Activated CD8-positive, alpha-beta memory T cell treated with anti-CD3 and anti-CD28 coated beads, Interleukin-2, amount 50 U/mL, for 4 hours (primary cell): ENCODE data around the gene NTM.

Experiments
- DNase-seq: peaks from one replicate; pipeline ENCODE4 v3.0.0-alpha.2; 2020

NTM gene

DNA sequence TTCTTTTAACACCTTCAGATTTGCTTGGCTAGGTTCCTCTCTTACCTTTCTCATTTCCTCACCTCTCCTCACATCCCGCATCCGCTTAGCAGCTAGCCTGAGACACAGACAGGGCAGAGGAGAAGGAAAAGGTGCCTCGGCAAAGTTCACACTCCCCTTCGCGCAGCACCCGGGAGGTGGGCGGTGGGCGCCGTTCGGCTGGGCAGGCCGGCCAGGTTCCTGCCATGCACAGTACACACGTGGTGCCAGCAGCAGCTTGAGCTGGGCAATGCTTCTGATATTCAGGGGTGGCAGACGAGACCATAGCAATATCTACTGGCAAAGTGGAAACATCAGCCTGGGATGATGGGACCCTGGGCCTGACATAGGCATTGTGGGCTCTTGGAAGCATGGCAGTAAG is 3.3 kb downstream of the NTM start:
- no peak for DNase-seq

DNA sequence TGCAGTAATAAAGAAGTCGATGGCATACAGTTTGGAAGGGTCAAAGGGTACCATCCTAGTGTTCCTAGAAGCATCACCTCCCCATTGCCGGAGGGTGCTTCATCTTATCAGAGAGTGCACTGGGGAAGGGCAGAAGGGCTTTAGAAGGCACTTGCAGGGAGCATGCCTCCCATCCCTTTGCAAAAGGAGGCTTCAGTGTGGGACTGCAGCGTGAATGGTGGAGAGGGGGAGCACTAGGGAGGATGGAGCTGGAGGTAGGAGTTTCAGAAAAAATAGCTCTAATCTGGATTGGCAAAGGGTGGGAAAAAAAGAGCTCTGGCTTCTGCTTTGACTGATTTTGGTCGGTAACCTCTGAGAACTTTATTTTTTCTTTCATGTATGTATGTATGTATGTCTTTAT is 5.0 kb downstream of the NTM start:
- DNase-seq, result no peak

- DNase-seq, result no peak
Measured at GRCh38 chr11:131375915-131376314, 5.5 kb downstream of the NTM start.

- no peak for DNase-seq
Measured at GRCh38 chr11:131378931-131379330, 8.5 kb downstream of the NTM start.

DNA sequence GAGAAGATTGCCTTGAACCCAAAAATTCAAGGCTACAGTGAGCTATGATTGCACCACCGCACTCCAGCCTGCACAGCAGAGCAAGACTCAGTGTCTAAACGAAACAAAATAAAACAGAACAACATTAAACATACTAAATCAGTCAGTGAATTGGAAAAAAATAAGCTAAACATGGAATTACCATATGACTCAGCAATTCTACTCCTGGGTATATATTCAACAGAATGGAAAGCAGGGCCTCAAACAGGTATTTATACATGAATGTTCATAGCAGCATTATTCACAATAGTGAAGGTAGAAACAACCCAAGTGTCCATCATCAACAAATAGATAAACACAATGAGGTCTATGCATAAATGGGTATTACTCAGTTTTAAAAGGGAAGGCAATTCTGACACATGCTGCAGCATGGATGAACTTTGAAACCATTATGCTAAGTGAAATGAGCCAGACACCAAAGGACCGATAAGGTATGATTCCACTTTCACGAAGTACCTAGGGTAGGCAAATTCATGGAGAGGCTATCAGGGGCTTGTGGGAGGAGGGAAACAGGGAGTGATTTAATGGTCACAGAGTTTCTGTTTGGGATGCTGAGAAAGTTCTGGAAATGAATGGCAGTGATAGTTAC is 15.5 kb downstream of the NTM start:
- no peak for DNase-seq

- DNase-seq, result no peak
Measured at GRCh38 chr11:131386408-131386807, 16.0 kb downstream of the NTM start.

DNA sequence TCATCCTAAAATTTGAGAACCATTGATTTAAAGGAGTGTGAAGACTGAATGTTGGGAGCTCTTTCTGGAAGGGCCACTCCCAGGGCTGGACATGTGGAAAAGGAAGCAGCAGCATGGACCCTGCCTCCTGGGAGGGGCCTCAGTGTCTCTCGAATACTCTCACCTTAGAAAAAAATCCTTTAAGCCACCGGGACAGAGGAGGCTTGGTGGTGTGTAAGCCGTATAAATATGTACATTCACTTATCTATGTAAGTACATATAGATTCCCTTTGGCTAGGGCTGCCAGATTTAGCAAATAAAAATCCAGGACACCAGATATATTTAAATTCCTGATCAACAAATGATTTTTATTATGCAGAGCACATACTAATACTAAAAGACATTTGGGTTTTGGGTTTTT is 17.6 kb downstream of the NTM start:
- no peak for DNase-seq

GRCh38 chr11:131389582-131389981 is 19.2 kb downstream of the NTM start:
- no peak for DNase-seq

GRCh38 chr11:131391176-131391575 is 20.8 kb downstream of the NTM start:
- no peak for DNase-seq

DNA sequence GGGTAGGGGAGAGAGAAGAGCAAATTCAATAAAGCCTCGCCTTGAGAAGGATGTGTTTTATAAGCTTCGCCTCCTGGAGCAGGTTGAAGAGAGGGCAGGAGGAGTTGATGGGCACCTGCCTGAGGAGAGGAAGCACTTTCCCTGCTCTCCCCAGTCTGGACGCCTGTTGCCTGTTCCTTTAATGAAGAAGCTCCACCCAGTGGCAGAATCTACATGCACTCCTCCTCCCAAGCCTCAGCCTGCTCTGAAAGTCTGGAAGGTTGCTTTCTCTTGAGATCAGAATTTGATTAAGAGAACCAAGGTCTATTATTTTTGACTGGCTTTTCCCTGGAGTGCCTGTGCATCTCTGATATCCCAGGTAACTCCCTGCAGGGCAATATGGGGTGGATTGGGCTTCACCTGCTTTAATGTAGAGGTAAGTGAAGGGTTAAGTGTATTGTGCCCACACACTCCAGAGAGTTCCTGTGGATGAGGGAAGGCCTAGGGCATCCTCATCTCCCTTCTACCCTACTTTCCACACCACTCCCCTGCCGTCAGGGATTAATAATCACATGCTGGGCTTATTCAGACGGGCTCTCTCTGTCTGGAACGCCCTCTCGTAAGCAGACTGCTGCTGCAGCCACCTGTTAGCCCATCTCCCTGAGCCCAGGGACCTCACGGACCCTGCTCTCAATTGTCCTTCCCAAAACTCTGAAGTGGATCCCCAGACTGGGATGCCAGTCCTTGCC is 22.3 kb downstream of the NTM start:
- DNase-seq, result no peak

GRCh38 chr11:131393691-131394090 is 23.3 kb downstream of the NTM start:
- no peak for DNase-seq

- DNase-seq, result no peak
Measured at GRCh38 chr11:131397675-131398074, 27.3 kb downstream of the NTM start.

- no peak for DNase-seq
Measured at GRCh38 chr11:131402040-131402439, 31.6 kb downstream of the NTM start.

DNA sequence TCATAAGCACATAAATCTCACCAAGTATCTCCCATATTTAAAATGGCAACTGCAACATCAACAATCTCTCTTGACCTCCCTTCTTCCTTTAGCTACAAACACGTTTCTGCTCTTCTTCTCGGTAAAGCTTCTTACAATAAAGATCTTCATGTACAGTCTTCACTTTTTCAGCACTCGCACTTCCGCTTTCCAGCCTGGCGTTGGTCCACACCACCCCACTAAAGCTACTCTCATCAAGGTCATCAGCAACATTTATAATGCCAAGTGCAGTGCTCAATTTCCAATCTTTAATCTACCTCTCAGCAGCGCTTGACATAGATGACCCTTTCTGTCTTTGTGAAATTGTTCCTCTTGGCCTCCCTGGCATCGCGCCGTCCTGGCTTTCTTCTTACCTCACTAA is 33.6 kb downstream of the NTM start:
- DNase-seq, result no peak

DNA sequence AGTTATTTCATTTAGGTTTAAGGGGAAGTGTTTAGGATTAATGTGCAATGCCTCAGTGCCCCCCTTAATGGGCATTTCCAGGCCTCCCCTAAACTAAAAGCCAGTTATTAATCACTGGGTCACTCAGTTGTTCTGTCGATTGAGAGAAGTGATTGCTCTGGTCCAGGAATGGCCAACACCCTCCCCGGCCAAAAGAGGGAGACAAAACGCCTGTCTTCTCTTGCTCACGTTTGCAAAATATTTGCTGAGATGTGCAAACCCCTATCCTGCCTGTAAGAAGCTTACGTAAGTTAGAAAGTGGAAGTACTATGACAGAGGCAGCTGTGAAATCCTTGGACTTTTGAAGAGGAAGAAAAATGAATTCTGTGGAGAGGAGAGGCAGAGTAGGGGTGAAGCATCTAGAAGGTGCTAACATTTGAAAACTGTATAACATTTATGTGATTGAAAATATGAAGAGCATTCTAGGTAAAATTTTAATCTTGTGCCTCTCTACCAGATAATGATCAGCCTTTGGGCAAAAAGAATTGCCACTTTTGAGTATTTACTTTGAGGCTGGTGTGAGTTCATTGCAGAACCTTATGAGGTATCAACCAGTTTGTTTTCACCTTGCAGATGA is 37.7 kb downstream of the NTM start:
- DNase-seq, result no peak

DNA sequence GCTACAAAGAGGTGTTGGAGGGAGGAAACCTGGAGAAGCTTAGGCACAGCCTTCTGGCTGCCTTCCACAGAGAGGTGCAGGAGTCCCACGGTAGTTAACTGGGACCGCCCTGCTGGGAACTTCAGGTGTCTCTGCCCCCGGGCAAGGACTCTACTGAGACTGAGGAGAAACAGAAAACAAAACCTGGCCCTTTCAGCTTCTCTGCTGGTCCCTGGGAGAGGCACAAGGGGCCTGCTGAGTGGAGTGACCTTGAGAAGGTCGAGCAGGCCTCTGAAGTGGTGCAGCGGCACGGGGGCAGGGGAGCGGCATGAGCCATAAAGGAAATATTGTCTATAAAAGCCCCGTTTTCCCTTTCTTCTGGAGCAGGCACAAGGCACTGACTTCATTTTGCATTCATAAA is 38.9 kb downstream of the NTM start:
- DNase-seq, result no peak

DNA sequence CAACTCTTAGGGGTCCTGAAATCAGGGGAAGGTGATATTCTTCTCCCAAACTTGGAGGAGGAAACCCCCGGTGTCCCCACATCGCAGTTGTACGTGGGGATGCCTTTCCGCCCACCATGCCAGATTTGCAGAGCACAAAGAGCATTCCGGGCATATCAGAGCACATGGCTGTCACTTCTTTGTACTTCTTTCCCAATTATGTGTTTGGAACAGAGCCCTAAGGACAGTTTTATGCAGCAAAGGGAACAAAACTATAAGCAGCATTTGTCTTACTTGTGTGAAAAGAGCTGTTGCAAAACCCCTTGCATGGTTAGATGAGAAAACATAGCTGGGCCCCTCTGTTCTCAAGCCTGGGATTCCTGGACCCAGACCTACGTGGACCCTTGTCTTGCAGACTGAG is 41.2 kb downstream of the NTM start:
- no peak for DNase-seq

DNA sequence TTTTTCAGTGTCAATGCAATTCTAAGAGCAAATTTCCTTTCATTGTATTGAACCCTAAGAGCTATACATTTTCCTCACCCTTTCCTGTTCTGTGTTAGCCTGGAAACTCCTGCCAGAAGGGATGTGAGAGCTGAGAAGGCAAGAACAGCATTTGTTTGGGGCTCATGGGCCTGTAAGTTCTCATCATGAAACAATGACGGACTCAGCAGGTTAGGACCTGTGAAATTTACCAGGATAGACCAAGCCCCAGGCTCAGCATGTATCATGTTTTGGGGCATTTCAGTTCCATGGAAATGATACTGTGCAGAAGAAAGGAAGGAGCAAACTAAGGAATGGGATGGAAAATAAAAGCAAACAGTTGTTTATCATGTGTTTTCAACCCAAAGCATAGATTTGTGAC is 41.6 kb downstream of the NTM start:
- DNase-seq, result no peak

GRCh38 chr11:131413217-131413616 is 42.8 kb downstream of the NTM start:
- no peak for DNase-seq

DNA sequence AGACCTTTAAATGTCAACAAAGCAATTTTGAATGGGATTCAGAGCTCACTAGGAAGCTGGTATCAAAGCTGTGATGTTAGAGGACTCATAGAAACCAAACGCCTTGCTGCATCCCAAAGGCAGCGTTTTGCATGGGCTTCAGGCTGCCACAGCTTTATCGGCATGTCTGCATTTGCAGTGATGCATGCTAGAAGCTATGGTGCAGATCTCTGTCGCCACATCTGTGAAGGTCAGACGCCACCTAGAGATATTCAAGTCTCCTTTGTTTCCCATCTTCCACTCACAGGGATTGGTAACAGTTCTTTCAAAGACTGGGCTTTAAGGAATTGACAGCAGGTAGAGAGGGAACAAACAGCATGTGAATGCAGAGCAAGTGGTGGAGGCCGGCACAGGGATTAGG is 47.8 kb downstream of the NTM start:
- DNase-seq, result no peak

DNA sequence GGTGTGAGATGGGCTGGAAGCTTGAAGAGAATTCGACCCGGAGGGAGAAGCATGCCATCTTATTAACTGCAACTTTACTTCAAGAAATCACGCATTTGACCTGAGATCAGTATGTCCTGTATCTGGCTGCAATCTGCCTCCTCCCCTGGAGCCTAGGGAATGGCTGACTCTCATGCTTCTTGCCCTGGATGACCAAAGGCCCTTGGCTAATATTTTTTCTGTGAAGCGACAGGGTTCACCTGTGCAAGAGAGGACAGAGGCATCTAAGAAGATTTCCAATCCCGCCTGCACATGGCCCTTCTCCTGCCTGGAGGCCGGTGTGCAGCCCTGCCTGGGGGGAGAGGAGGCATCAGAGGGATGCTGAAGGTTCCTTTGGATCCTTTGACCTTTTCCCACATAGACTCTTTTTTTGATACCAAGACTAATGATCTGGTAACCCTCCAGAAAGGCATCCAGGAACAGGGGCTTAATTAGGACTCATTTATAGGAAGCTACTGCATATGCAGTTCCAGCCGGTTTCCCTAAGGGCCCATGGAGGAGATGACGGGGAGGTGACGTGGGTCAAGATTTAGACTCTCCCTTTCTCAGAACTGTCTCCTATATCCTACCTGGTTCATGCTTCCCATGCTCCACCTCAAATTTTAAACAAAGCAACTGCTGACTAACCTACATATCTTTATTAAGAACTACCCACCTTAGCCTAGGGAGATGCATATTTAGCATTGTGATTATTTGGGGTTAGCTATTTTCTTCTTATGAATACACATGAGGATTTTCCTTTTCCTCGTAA is 50.8 kb downstream of the NTM start:
- no peak for DNase-seq

- no peak for DNase-seq
Measured at GRCh38 chr11:131422029-131422428, 51.6 kb downstream of the NTM start.

DNA sequence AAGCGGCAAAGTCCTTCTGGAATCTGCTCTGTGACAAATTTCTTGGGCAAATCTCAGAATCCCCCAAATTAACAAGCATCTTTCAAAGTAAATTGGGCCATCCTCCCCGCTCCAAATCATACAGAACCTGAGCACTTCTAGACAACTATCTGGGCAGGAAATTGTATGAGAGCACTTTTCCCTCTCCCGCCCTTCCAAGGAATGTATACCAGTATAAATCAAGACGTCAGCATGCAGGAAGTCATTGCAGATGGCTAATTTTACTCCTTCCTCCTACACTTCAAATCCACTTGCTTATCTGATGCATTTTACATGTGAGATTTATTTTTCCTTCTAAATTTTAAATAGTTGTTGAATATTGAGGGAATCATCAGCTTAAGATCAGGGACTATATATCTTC is 52.1 kb downstream of the NTM start:
- DNase-seq, result no peak

GRCh38 chr11:131423688-131424087 is 53.3 kb downstream of the NTM start:
- DNase-seq, result no peak
